Tibial artery (tissue), 4 donors: Measurements from ENCODE around the gene GHR.

Source experiments
- DNase-seq, 2 donors: peaks; one replicate each; pipeline ENCODE4 v3.0.0-alpha.2; 2019
- H3K27ac ChIP-seq, 2 donors: fragments of 200-600 bp; sonication (generic) in 1 of 2; 1 replicate in 1 of 2; 2 replicates in 1 of 2; pipeline ENCODE4 v1.5.1; 2018 to 2019; ENCODE audit warnings: mild to moderate bottlenecking in 1 of 2
- H3K27me3 ChIP-seq, 2 donors: fragments of 200-600 bp; sonication (generic) in 1 of 2; one replicate each; pipeline versions ENCODE4 v1.5.1 to v1.6.0; 2016 to 2019
- H3K36me3 ChIP-seq, 3 donors: fragments of 200-600 bp; sonication (generic) in 2 of 3; one replicate each; pipeline ENCODE4 v1.5.1; 2016 to 2019; ENCODE audit warnings: mild to moderate bottlenecking in 2 of 3
- H3K4me1 ChIP-seq, 4 donors: fragments of 200-600 bp; sonication (generic) in 2 of 4; 1 replicate in 3 of 4; 2 replicates in 1 of 4; pipeline ENCODE4 v1.5.1; 2016 to 2019
- H3K4me3 ChIP-seq, 2 donors: fragments of 200-600 bp; sonication (generic) in 1 of 2; 1 replicate in 1 of 2; 2 replicates in 1 of 2; pipeline ENCODE4 v1.5.1; 2018 to 2019; ENCODE audit warnings: mild to moderate bottlenecking in 2 of 2
- H3K9me3 ChIP-seq, 3 donors: fragments of 200-600 bp; sonication (generic) in 1 of 3; one replicate each; pipeline ENCODE4 v1.5.1; 2016 to 2019
- intact Hi-C: fragments of 100-400 bp; cut with DNase I; formaldehyde crosslinking; loops from one replicate; pipeline ENCODE4 v1.15.0; 2023; ENCODE audit warnings: low total_unique reads
- TF ChIP-seq, protein P1 (sequence below), 2 experiments: fragments of 200-600 bp in 1 of 2; fragments of 450-650 bp in 1 of 2; IDR thresholded peaks; one replicate each; pipeline ENCODE4 v1.5.1; 2017 to 2019; ENCODE audit warnings: antibody characterized with exemption in 2 of 2, mild to moderate bottlenecking in 1 of 2, moderate library complexity in 1 of 2

The GHR gene

DNA sequence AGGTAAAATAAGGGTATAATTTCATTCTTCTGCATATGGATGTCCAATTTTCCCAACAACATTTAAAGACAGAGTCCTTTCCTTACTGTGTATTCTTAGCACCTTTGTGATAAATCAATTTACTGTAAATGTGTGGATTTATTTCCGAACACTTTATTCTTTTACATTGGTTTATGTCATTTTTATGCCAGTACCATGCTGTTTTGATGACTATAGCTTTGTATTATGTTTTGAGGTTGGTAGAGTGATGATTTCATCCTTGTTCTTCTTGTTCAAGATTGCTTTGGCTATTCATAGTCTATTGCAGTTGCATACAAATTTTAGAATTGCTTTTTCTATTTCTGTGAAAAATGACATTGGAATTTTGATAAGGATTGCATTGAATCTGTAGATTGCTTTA, 280.0 kb downstream of the GHR start:
- Histone ChIP-seq H3K4me1 (no peaks in the 10 kb centered on the region), H3K36me3 (peaks cover 10 to 20% (median 13%) of the 10 kb centered on the region in 3 donors), H3K4me3 (no peak overlapping the region), H3K27ac (no peak overlapping the region), H3K27me3 (no peaks in the 10 kb centered on the region), H3K9me3 (peaks cover 4 to 31% (median 8%) of the 10 kb centered on the region in 3 donors)
- DNase-seq = no peak
- intact Hi-C loops = no loop called here
- TF ChIP-seq, protein P1, sequence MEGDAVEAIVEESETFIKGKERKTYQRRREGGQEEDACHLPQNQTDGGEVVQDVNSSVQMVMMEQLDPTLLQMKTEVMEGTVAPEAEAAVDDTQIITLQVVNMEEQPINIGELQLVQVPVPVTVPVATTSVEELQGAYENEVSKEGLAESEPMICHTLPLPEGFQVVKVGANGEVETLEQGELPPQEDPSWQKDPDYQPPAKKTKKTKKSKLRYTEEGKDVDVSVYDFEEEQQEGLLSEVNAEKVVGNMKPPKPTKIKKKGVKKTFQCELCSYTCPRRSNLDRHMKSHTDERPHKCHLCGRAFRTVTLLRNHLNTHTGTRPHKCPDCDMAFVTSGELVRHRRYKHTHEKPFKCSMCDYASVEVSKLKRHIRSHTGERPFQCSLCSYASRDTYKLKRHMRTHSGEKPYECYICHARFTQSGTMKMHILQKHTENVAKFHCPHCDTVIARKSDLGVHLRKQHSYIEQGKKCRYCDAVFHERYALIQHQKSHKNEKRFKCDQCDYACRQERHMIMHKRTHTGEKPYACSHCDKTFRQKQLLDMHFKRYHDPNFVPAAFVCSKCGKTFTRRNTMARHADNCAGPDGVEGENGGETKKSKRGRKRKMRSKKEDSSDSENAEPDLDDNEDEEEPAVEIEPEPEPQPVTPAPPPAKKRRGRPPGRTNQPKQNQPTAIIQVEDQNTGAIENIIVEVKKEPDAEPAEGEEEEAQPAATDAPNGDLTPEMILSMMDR (IDR thresholded peaks at IDR 0.05) = no peak

DNA sequence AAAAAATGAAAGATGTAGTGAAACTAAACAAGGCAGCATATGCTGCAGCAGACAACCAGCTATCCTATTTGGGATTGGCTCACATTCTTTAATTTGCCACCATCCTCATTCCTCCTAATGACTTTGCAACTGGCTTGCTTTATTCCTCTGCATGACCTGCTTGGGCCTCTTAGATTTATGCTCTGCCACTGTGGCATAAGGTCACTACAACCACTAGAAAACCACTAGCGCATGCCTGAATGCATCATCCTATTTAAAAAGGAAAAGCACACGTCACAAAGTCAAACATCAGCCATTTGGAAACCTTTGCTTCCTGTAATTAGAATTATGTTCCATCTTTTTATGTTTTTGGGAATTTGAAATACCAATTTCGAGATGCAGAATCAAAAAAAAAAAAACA, 292.5 kb downstream of the GHR start:
- DNase-seq = no peak
- TF ChIP-seq, protein P1 (IDR thresholded peaks at IDR 0.05) = no peak
- Histone ChIP-seq H3K36me3 (peaks cover 9 to 11% (median 10%) of the 10 kb centered on the region in 3 donors), H3K4me1 (no peaks in the 10 kb centered on the region), H3K4me3 (no peak overlapping the region), H3K27me3 (no peaks in the 10 kb centered on the region), H3K9me3 (no peaks in the 10 kb centered on the region), H3K27ac (no peak overlapping the region)
- intact Hi-C loops = no loop called here

DNA sequence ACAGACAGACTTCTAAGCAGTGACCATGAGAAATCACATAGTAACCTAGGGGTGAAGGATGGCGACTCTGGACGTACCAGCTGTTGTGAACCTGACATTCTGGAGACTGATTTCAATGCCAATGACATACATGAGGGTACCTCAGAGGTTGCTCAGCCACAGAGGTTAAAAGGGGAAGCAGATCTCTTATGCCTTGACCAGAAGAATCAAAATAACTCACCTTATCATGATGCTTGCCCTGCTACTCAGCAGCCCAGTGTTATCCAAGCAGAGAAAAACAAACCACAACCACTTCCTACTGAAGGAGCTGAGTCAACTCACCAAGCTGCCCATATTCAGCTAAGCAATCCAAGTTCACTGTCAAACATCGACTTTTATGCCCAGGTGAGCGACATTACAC, 295.4 kb downstream of the GHR start:
- no peak overlapping the region for H3K27ac ChIP-seq
- H3K36me3 ChIP-seq = peaks cover 9 to 11% (median 10%) of the 10 kb centered on the region in 3 donors
- intact Hi-C loops = no loop called here
- TF ChIP-seq, protein P1 (IDR thresholded peaks at IDR 0.05) = no peak
- H3K27me3 ChIP-seq = no peaks in the 10 kb centered on the region
- H3K4me3 ChIP-seq = no peak overlapping the region
- DNase-seq = no peak
- no peaks in the 10 kb centered on the region for H3K4me1 ChIP-seq
- no peaks in the 10 kb centered on the region for H3K9me3 ChIP-seq

DNA sequence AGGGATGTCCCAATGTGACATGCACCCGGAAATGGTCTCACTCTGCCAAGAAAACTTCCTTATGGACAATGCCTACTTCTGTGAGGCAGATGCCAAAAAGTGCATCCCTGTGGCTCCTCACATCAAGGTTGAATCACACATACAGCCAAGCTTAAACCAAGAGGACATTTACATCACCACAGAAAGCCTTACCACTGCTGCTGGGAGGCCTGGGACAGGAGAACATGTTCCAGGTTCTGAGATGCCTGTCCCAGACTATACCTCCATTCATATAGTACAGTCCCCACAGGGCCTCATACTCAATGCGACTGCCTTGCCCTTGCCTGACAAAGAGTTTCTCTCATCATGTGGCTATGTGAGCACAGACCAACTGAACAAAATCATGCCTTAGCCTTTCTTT, 295.8 kb downstream of the GHR start:
- no peaks in the 10 kb centered on the region for H3K4me1 ChIP-seq
- no peaks in the 10 kb centered on the region for H3K27me3 ChIP-seq
- H3K4me3 ChIP-seq = no peak overlapping the region
- DNase-seq = no peak
- TF ChIP-seq, protein P1 (IDR thresholded peaks at IDR 0.05) = no peak
- H3K9me3 ChIP-seq = no peaks in the 10 kb centered on the region
- H3K36me3 ChIP-seq = peaks cover 9 to 11% (median 10%) of the 10 kb centered on the region in 3 donors
- no peak overlapping the region for H3K27ac ChIP-seq
- intact Hi-C loops = no loop called here

DNA sequence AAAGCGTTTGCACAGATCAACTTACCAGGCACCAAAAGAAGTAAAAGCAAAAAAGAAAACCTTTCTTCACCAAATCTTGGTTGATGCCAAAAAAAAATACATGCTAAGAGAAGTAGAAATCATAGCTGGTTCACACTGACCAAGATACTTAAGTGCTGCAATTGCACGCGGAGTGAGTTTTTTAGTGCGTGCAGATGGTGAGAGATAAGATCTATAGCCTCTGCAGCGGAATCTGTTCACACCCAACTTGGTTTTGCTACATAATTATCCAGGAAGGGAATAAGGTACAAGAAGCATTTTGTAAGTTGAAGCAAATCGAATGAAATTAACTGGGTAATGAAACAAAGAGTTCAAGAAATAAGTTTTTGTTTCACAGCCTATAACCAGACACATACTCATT, 297.0 kb downstream of the GHR start:
- H3K27me3 ChIP-seq = no peaks in the 10 kb centered on the region
- intact Hi-C loops = no loop called here

More for the DNA sequence above, 297.0 kb downstream of the GHR start:
- Histone ChIP-seq H3K4me1 (no peaks in the 10 kb centered on the region), H3K27ac (no peak overlapping the region), H3K9me3 (no peaks in the 10 kb centered on the region), H3K36me3 (peaks cover 9 to 11% (median 10%) of the 10 kb centered on the region in 3 donors), H3K4me3 (no peak overlapping the region)
- no peak for DNase-seq
- TF ChIP-seq, protein P1 (IDR thresholded peaks at IDR 0.05) = no peak
